Neural crest cell (in vitro differentiated cells): ENCODE data around the gene NR4A3. TPM values are rescaled to one million over a fixed set of nuclear protein-coding genes. Genes with fewer than 3 reads are reported as not detected.
A peak's percentile ranks its signal among the peaks of the same experiment; 100 is the strongest.

Experiments
- DNase-seq: peaks from one replicate; pipeline ENCODE4 v3.0.0; 2021; ENCODE audit warnings: low read depth, mixed read lengths, low spot score
- H3K27ac Mint-ChIP-seq: one replicate; pipeline ENCODE4 v1.8.0; 2021; ENCODE audit warnings: mild to moderate bottlenecking, mixed read lengths; ENCODE audit not compliant: unreplicated experiment
- H3K27me3 Mint-ChIP-seq: 2 replicates; pipeline ENCODE4 v1.8.0; 2021; ENCODE audit warnings: low read depth, mild to moderate bottlenecking, mixed read lengths
- H3K36me3 Mint-ChIP-seq: 2 replicates; pipeline ENCODE4 v1.8.0; 2021; ENCODE audit warnings: low read depth, mild to moderate bottlenecking, mixed read lengths
- H3K4me1 Mint-ChIP-seq: 2 replicates; pipeline ENCODE4 v1.8.0; 2021; ENCODE audit warnings: mixed read lengths
- H3K4me3 Mint-ChIP-seq: one replicate; pipeline ENCODE4 v1.8.0; 2021; ENCODE audit warnings: mild to moderate bottlenecking, mixed read lengths
- H3K9me3 Mint-ChIP-seq: 2 replicates; pipeline ENCODE4 v1.8.0; 2021; ENCODE audit warnings: mixed read lengths
- total RNA-seq: library from RNA; stranded (reverse); gene quantifications from 2 replicates; pipeline ENCODE4 v1.2.1, GENCODE V29; 2021
- TF ChIP-seq, protein P1 (sequence below): fragments of 200-600 bp; sonication (generic); conservative IDR thresholded peaks from 2 replicates; pipeline ENCODE4 v1.5.0; 2021; ENCODE audit warnings: antibody characterized with exemption, mild to moderate bottlenecking

The NR4A3 gene
- total RNA-seq, 1 donor from 2014 or later: 0.93 TPM

DNA sequence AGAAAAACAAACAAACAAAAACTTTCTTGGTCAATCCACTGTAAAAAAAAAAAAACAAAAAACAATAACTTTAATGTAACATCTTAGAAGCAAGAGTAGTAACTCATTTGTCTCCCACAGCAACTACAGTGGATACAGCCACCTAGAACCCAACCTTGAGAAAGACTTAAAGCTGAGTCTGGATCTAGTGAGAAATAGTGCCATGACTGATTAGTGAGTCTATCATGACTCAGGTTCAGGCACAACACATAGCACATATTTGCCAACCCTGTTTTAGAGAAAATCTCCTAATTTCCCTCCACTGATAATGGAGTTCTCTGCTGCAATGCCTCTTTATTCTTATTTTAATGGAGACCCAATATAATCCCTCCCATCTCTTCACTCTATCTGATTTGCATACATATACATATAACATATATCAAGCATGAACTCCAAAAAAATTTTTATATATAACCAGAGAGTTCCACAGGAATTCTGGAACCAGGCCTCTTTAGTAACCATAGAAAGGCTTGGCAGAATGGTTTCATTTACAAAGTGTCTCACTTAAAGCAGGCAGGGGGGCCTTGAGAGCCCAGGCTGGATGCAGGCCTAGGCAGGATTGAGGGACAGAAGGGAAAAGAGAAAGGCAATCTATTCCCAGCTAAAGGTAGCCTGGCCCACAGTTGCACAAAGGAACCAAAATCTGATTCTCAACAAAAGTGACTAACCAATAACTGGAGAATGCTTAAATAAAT, 11.9 kb upstream of the NR4A3 start:
- Mint-ChIP-seq H3K9me3 (no peaks in the 10 kb centered on the region), H3K4me3 (no peak overlapping the region), H3K27me3 (no peaks in the 10 kb centered on the region), H3K27ac (no peak overlapping the region), H3K4me1 (no peaks in the 10 kb centered on the region), H3K36me3 (no peaks in the 10 kb centered on the region)
- no peak for DNase-seq
- TF ChIP-seq, protein P1, sequence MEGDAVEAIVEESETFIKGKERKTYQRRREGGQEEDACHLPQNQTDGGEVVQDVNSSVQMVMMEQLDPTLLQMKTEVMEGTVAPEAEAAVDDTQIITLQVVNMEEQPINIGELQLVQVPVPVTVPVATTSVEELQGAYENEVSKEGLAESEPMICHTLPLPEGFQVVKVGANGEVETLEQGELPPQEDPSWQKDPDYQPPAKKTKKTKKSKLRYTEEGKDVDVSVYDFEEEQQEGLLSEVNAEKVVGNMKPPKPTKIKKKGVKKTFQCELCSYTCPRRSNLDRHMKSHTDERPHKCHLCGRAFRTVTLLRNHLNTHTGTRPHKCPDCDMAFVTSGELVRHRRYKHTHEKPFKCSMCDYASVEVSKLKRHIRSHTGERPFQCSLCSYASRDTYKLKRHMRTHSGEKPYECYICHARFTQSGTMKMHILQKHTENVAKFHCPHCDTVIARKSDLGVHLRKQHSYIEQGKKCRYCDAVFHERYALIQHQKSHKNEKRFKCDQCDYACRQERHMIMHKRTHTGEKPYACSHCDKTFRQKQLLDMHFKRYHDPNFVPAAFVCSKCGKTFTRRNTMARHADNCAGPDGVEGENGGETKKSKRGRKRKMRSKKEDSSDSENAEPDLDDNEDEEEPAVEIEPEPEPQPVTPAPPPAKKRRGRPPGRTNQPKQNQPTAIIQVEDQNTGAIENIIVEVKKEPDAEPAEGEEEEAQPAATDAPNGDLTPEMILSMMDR: no peak

DNA sequence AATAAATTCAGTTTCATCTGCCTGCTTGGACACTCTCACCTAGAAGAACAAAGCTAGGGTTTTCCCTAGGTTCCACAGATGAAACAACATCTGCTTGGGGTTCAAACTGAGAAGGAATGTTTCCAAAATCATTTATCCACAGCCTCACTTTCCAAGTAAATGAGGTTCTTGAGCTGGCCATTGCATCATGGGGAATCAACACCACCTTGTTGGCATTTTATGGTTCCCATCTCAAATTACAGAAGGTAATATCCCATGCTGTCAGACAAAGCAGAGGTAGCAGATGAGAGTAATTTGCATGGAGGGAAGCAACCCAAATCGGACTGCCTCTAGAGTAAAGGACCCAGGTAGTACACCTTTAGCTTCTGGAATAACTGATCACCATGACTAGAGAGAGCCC, 10.5 kb upstream of the NR4A3 start:
- Mint-ChIP-seq H3K27me3 (no peaks in the 10 kb centered on the region), H3K9me3 (no peaks in the 10 kb centered on the region), H3K4me3 (no peak overlapping the region), H3K27ac (no peak overlapping the region), H3K36me3 (no peaks in the 10 kb centered on the region), H3K4me1 (no peaks in the 10 kb centered on the region)
- DNase-seq: no peak
- TF ChIP-seq, protein P1: no peak

DNA sequence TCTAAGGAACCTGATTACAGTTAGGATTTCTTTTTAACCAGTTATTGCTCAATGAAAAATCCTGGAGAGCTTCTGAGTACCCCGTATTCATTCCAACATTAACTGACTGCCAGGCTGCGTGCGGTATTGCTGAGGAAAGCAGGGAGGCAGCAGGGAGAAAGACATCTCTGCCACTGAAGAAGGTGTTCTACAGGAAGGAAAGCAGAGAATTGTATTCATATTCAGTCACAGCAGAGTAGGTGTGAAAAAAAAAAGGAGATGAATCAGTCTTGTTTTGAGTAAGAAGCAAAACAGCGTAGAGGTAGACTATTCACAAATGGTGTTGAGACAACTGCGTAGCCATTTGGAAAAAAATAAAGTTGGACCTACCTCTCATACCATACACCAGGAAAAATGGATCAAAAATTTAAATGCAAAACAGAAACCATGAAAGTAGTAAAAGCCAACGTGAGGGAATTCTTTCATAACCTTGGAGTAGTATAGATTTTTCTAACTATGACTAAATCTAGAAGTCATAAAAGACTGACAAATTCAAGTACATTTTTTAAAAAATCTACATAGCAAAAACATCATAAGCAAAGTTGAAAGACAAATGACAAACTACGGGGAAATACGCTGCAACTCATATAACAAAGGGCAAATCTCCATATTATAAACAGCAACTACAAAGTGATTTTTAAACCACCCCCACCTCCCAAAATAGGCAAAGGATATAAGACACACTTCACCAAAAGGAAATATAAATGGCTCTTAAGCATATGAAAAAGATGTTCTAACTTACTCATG, 9.9 kb upstream of the NR4A3 start:
- no peaks in the 10 kb centered on the region for H3K27me3 Mint-ChIP-seq
- no peaks in the 10 kb centered on the region for H3K36me3 Mint-ChIP-seq
- H3K27ac Mint-ChIP-seq: peak overlapping the region; percentile 36
- TF ChIP-seq, protein P1: no peak
- H3K4me3 Mint-ChIP-seq: no peak overlapping the region
- H3K9me3 Mint-ChIP-seq: no peaks in the 10 kb centered on the region
- DNase-seq: no peak
- H3K4me1 Mint-ChIP-seq: no peaks in the 10 kb centered on the region

DNA sequence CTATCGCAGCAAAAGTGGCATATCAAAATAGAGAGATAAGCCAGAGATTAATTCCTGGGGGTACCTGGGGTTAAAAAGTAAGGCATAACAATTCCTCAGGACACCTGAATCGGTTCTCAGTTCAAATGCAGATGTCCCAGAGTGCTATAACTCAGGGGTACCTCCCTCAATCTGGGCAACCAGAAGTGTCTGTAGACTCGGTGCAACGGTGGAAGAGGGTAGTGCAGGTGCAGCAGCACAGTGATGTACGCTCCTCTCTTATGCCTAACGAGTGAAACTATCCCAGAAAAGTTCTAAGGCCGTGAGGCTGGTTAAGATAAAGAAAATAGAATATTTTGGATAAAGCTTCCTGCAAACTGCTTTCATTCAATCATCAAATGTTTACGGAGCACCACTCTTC, 7.9 kb upstream of the NR4A3 start:
- TF ChIP-seq, protein P1: no peak
- no peak overlapping the region for H3K4me3 Mint-ChIP-seq
- H3K27me3 Mint-ChIP-seq: no peaks in the 10 kb centered on the region
- DNase-seq: no peak
- peaks cover 11% of the 10 kb centered on the region for H3K4me1 Mint-ChIP-seq
- no peak overlapping the region for H3K27ac Mint-ChIP-seq
- no peaks in the 10 kb centered on the region for H3K36me3 Mint-ChIP-seq
- no peaks in the 10 kb centered on the region for H3K9me3 Mint-ChIP-seq

DNA sequence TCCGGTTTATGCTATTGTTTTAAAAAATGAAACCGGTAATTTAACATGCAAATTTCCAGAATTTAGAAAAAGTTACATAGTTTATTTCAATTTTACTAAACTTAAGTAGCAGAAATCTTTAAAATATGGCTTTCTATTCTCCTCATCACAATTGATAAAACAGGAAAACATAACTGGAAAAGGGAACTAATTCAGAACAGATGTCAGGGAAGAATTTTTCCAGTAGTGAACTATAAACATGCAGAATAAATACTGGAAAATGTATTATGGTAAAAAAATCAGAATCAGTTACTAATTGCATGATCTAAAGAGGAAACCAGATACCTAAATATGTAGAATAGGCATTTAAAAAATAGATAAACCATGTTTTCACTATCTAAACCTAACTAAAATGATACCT, 7.3 kb upstream of the NR4A3 start:
- TF ChIP-seq, protein P1: no peak
- Mint-ChIP-seq H3K9me3 (no peaks in the 10 kb centered on the region), H3K27ac (no peak overlapping the region), H3K4me3 (no peak overlapping the region), H3K36me3 (no peaks in the 10 kb centered on the region), H3K4me1 (peaks cover 13% of the 10 kb centered on the region), H3K27me3 (no peaks in the 10 kb centered on the region)
- no peak for DNase-seq
